Colonic mucosa (tissue), 4 donors: Measurements from ENCODE around the gene SMC1B. TPM values are rescaled to one million over a fixed set of nuclear protein-coding genes. Genes with fewer than 3 reads are reported as not detected.

ENCODE experiments used
- DNase-seq: peaks from one replicate; pipeline ENCODE4 v3.0.0-alpha.2; 2020
- H3K27ac ChIP-seq: fragments of 200-600 bp; one replicate; pipeline ENCODE4 v1.8.0; 2021
- H3K27me3 ChIP-seq: fragments of 200-600 bp; one replicate; pipeline ENCODE4 v1.8.0; 2021
- H3K36me3 ChIP-seq: fragments of 200-600 bp; one replicate; pipeline ENCODE4 v1.8.0; 2021
- H3K4me1 ChIP-seq: fragments of 200-600 bp; one replicate; pipeline ENCODE4 v1.8.0; 2021; ENCODE audit warnings: mild to moderate bottlenecking
- H3K4me3 ChIP-seq: fragments of 200-600 bp; one replicate; pipeline ENCODE4 v1.8.0; 2021
- H3K9ac ChIP-seq, 2 donors: one replicate each; pipeline ENCODE4 v1.7.0; 2013; ENCODE audit warnings: control low read depth in 2 of 2, low read depth in 2 of 2, low read length in 2 of 2
- H3K9me3 ChIP-seq: fragments of 200-600 bp; one replicate; pipeline ENCODE4 v1.8.0; 2021
- intact Hi-C: fragments of 100-400 bp; cut with DNase I; formaldehyde crosslinking; loops from one replicate; pipeline ENCODE4 v1.14.1; 2022
- total RNA-seq, 2 donors: library from RNA; stranded (reverse); fragmentation: NEBNext Ultra II Directional in 1 of 2; extraction: Animal tissue kit (Norgen Biotek cat#: 25700) in 1 of 2; gene quantifications; one replicate each; pipeline ENCODE4 v1.2.1, GENCODE V29; 2021
- TF ChIP-seq, protein P1 (sequence below): fragments of 200-600 bp; IDR thresholded peaks from one replicate; pipeline ENCODE4 v1.8.0; 2022; ENCODE audit warnings: antibody characterized with exemption, mild to moderate bottlenecking
- donor health status: healthy.
- donor health status: DM: no; HTN: no; CAD: no.
- donor health status: DM: no; HTN: no; CAD: no.

The SMC1B gene
- total RNA-seq, 2 donors from 2014 or later, result 0.15 TPM; not detected in 1

DNA sequence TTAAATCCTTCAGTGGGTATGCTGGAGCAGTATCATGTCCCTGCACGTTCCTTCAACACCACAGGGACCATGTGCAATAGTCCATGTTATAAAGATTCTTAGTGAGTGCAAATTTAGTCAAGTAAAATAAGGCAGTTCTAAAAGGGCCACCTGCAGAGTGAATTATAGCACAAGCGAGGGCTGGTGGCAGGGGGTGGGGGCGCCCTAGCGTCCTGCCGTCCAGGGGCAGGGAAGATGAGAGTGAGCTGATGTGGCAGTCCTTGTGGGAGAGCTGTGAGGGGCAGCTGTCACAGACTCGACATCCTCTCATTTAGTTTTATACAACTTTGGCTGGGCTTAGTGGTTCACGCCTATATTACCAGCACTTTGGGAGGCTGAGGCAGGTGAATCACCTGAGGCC lies 74.6 kb downstream of the SMC1B start:
- H3K4me3 ChIP-seq, result no peak overlapping the region
- no peaks in the 10 kb centered on the region for H3K9me3 ChIP-seq
- H3K27ac ChIP-seq, result no peak overlapping the region
- peaks cover 6% of the 10 kb centered on the region for H3K36me3 ChIP-seq
- intact Hi-C loops, result no loop called here
- no peak for DNase-seq
- no peaks in the 10 kb centered on the region for H3K27me3 ChIP-seq
- TF ChIP-seq, protein P1, sequence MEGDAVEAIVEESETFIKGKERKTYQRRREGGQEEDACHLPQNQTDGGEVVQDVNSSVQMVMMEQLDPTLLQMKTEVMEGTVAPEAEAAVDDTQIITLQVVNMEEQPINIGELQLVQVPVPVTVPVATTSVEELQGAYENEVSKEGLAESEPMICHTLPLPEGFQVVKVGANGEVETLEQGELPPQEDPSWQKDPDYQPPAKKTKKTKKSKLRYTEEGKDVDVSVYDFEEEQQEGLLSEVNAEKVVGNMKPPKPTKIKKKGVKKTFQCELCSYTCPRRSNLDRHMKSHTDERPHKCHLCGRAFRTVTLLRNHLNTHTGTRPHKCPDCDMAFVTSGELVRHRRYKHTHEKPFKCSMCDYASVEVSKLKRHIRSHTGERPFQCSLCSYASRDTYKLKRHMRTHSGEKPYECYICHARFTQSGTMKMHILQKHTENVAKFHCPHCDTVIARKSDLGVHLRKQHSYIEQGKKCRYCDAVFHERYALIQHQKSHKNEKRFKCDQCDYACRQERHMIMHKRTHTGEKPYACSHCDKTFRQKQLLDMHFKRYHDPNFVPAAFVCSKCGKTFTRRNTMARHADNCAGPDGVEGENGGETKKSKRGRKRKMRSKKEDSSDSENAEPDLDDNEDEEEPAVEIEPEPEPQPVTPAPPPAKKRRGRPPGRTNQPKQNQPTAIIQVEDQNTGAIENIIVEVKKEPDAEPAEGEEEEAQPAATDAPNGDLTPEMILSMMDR, result no peak
- no peaks in the 10 kb centered on the region for H3K4me1 ChIP-seq
- H3K9ac ChIP-seq, result no peak overlapping the region

DNA sequence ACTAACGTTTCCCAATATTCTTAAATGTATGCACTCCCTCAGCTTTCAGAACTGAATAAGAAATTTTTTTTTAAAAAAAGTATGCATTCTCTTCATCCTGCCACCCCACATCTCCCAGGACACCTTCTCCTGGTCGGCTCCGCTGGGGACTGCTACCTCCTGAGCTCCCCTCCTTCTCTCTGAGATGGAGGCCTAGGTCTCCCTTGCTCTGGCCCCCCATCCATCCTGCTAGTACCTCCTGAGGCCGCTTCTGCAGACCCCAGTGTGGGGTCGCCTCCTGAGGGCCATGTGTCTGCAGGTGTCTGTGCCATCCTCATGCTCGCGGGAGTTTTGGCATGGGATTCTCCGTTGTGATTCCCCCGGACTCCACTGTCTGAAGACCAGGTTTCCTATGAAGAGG lies 75.9 kb downstream of the SMC1B start:
- Histone ChIP-seq H3K4me3 (no peak overlapping the region), H3K4me1 (no peaks in the 10 kb centered on the region), H3K36me3 (peaks cover 6% of the 10 kb centered on the region), H3K27ac (no peak overlapping the region), H3K9me3 (no peaks in the 10 kb centered on the region), H3K27me3 (no peaks in the 10 kb centered on the region), H3K9ac (no peak overlapping the region)
- no peak for DNase-seq
- intact Hi-C loops, result no loop called here
- TF ChIP-seq, protein P1, result no peak

DNA sequence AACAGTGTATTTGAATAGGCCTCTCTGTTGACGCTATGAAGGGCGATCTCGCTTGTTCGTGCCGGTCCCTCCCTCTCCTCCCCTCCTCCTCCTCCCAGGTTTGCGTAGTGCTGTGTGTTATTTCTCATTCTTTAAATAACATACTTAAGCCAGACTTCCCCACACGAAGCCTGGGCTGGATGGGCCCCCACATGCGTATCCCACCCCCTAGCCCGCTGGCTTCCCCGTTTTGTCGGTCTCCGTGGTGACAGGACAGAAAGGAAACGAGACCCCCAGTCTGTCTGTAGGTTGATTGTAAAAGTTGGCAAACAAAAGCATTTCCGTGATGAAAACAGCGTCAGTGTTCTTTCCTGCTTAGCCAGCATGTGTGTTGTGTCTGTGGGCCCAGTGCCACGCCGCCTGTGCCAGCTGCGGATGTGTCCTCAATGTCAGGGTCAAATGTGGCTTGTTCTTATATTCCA lies 76.4 kb downstream of the SMC1B start:
- Histone ChIP-seq H3K4me3 (no peak overlapping the region), H3K4me1 (no peaks in the 10 kb centered on the region), H3K27ac (no peak overlapping the region), H3K9me3 (no peaks in the 10 kb centered on the region), H3K27me3 (no peaks in the 10 kb centered on the region), H3K9ac (no peak overlapping the region), H3K36me3 (peaks cover 6% of the 10 kb centered on the region)
- peak; percentile 47 for DNase-seq
- TF ChIP-seq, protein P1, result no peak
- intact Hi-C loops, result no loop called here

DNA sequence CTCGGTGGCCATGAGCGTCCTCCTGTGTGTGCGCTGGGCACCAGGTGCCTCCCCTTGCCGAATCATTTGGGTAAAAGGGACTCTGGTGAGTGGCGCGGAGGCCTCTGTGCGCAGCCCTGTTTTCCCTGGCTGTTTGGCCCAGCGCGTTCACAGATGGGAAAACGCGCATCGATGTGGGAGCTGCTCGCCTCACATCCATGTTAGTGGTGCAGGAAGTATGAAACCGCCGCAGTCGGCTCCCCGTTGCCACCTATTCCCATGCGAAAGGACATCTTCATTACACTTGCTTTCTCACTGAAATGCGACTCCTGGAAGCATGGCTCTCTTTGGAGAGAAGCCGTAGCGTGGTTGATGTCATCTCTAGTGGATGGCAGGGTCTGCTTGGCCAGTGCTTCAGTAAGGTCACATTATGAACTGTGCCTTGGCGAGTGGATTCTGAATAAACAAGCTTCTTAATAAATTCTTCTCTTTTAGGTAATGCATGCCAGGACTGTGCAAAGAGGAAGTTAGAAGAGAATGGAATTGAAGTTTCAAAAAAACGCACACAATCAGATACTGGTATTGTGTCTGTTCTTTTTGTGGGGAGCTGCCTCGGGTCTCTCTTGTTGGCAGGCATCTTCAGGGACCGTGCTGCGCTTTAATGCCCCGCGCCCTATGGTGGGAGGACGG lies 77.4 kb downstream of the SMC1B start:
- no peak for DNase-seq
- Histone ChIP-seq H3K9me3 (no peaks in the 10 kb centered on the region), H3K9ac (no peak overlapping the region), H3K27me3 (no peaks in the 10 kb centered on the region), H3K27ac (no peak overlapping the region), H3K36me3 (peaks cover 6% of the 10 kb centered on the region), H3K4me1 (no peaks in the 10 kb centered on the region), H3K4me3 (no peak overlapping the region)
- intact Hi-C loops, result no loop called here
- TF ChIP-seq, protein P1, result no peak

DNA sequence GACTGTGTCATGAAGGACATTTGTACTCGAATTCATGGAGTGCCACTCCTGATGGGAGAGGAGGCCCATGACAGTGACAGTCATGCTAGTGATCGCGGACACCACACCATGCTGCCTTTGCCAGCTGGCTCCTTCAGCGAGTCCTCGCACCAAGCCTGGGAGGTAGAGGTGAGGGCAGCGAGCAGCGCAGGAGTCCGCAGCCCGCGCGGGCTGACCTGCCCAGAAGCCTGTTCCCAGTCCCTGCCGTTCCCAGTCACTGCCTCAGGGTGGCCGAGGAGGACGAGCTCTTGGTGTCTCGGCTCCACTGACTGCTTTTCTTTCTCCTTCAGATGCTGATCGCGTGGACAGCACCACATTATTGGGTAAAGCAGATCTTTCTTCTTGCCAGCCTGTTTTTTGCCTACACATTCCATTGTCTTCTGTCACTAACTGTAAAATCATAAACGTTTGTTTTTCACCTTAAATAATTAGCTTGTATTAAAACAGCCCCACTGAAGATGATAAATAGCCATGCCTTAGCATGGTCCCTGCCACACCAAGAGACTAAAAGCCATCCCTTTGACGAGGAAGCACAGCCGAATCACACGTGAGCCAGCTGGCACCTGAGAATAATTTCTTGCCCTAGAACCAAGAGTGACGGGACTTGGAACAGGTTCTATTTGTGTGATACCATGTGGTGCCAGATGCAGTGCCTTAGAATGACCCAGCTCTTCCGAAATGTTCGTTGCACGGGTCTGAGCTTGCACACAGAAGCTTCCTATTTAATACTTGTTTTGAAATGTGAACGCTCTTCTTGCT lies 78.2 kb downstream of the SMC1B start:
- intact Hi-C loops, result no loop called here
- TF ChIP-seq, protein P1, result no peak
- Histone ChIP-seq H3K4me3 (no peak overlapping the region), H3K27ac (no peak overlapping the region), H3K4me1 (no peaks in the 10 kb centered on the region), H3K9ac (no peak overlapping the region), H3K9me3 (no peaks in the 10 kb centered on the region), H3K36me3 (peaks cover 2% of the 10 kb centered on the region), H3K27me3 (no peaks in the 10 kb centered on the region)
- no peak for DNase-seq
